Peyer's patch (tissue), 4 donors: ENCODE measurements around the gene PMVK.
A peak's percentile ranks its signal among the peaks of the same experiment; 100 is the strongest.

Experiments
- CTCF ChIP-seq, 6 experiments: fragments of 450-650 bp in 4 of 6; fragments of 200-600 bp in 2 of 6; sonication (generic) in 1 of 6; IDR thresholded peaks; one replicate each; pipeline ENCODE4 v1.5.1; 2017 to 2019; ENCODE audit warnings: antibody characterized with exemption in 6 of 6, mild to moderate bottlenecking in 3 of 6, moderate library complexity in 1 of 6
- POLR2A ChIP-seq, 2 donors: fragments of 450-650 bp; IDR thresholded peaks; one replicate each; pipeline ENCODE4 v1.5.1; 2017; ENCODE audit warnings: antibody characterized with exemption in 2 of 2, mild to moderate bottlenecking in 2 of 2, moderate library complexity in 2 of 2

- TF ChIP-seq CTCF (IDR thresholded peaks at IDR 0.05) (no peak), POLR2A (IDR thresholded peaks at IDR 0.05) (peak in 1 of 2 donors; percentile 47)
Measured at GRCh38 chr1:154972517-154973343, 36.2 kb upstream of the PMVK start.
